ENCODE data around the gene PALLD.

The PALLD gene

GRCh38 chr4:168712316-168712890 is 215.6 kb downstream of the PALLD start:
- TF ChIP-seq GATA3 (IDR thresholded peaks at IDR 0.05; ENCODE audit: low read depth, low read length) (no peak), GATA2 (IDR thresholded peaks at IDR 0.05; ENCODE audit: low read depth, low read length) (no peak)

- TF ChIP-seq GATA2 (IDR thresholded peaks at IDR 0.05; ENCODE audit: low read depth, low read length), result no peak
- no peak for TF ChIP-seq GATA3 (IDR thresholded peaks at IDR 0.05; ENCODE audit: low read depth, low read length)
Measured at GRCh38 chr4:168713253-168713652, 216.4 kb downstream of the PALLD start.

- no peak for TF ChIP-seq GATA3 (IDR thresholded peaks at IDR 0.05; ENCODE audit: low read depth, low read length)
- no peak for TF ChIP-seq GATA2 (IDR thresholded peaks at IDR 0.05; ENCODE audit: low read depth, low read length)
Measured at GRCh38 chr4:168715896-168716295, 219.0 kb downstream of the PALLD start.

GRCh38 chr4:168716406-168717129 is 219.7 kb downstream of the PALLD start:
- TF ChIP-seq GATA3 (IDR thresholded peaks at IDR 0.05; ENCODE audit: low read depth, low read length) (no peak), GATA2 (IDR thresholded peaks at IDR 0.05; ENCODE audit: low read depth, low read length) (no peak)

GRCh38 chr4:168717847-168718246 is 221.0 kb downstream of the PALLD start:
- TF ChIP-seq GATA2 (IDR thresholded peaks at IDR 0.05; ENCODE audit: low read depth, low read length) (no peak), GATA3 (IDR thresholded peaks at IDR 0.05; ENCODE audit: low read depth, low read length) (no peak)

- TF ChIP-seq GATA2 (IDR thresholded peaks at IDR 0.05; ENCODE audit: low read depth, low read length) (no peak), GATA3 (IDR thresholded peaks at IDR 0.05; ENCODE audit: low read depth, low read length) (no peak)
Measured at GRCh38 chr4:168719725-168720124, 222.9 kb downstream of the PALLD start.

GRCh38 chr4:168720396-168720900 is 223.6 kb downstream of the PALLD start:
- TF ChIP-seq GATA3 (IDR thresholded peaks at IDR 0.05; ENCODE audit: low read depth, low read length), result no peak
- no peak for TF ChIP-seq GATA2 (IDR thresholded peaks at IDR 0.05; ENCODE audit: low read depth, low read length)

- TF ChIP-seq GATA3 (IDR thresholded peaks at IDR 0.05; ENCODE audit: low read depth, low read length), result no peak
- no peak for TF ChIP-seq GATA2 (IDR thresholded peaks at IDR 0.05; ENCODE audit: low read depth, low read length)
Measured at GRCh38 chr4:168722391-168722790, 225.5 kb downstream of the PALLD start.

- TF ChIP-seq GATA2 (IDR thresholded peaks at IDR 0.05; ENCODE audit: low read depth, low read length), result no peak
- TF ChIP-seq GATA3 (IDR thresholded peaks at IDR 0.05; ENCODE audit: low read depth, low read length), result no peak
Measured at GRCh38 chr4:168723020-168723419, 226.2 kb downstream of the PALLD start.

GRCh38 chr4:168723569-168723968 is 226.7 kb downstream of the PALLD start:
- TF ChIP-seq GATA2 (IDR thresholded peaks at IDR 0.05; ENCODE audit: low read depth, low read length) (no peak), GATA3 (IDR thresholded peaks at IDR 0.05; ENCODE audit: low read depth, low read length) (no peak)

GRCh38 chr4:168724243-168724642 is 227.4 kb downstream of the PALLD start:
- TF ChIP-seq GATA2 (IDR thresholded peaks at IDR 0.05; ENCODE audit: low read depth, low read length) (no peak), GATA3 (IDR thresholded peaks at IDR 0.05; ENCODE audit: low read depth, low read length) (no peak)

GRCh38 chr4:168724686-168725411 is 228.0 kb downstream of the PALLD start:
- TF ChIP-seq GATA3 (IDR thresholded peaks at IDR 0.05; ENCODE audit: low read depth, low read length) (no peak), GATA2 (IDR thresholded peaks at IDR 0.05; ENCODE audit: low read depth, low read length) (no peak)

GRCh38 chr4:168725930-168726329 is 229.1 kb downstream of the PALLD start:
- TF ChIP-seq GATA3 (IDR thresholded peaks at IDR 0.05; ENCODE audit: low read depth, low read length), result no peak
- TF ChIP-seq GATA2 (IDR thresholded peaks at IDR 0.05; ENCODE audit: low read depth, low read length), result no peak

- TF ChIP-seq GATA2 (IDR thresholded peaks at IDR 0.05; ENCODE audit: low read depth, low read length) (no peak), GATA3 (IDR thresholded peaks at IDR 0.05; ENCODE audit: low read depth, low read length) (no peak)
Measured at GRCh38 chr4:168731006-168731636, 234.3 kb downstream of the PALLD start.
